Mammary epithelial cell (primary cell): ENCODE results near the gene LSM12.

Experiments
- CTCF ChIP-seq, 2 donors: IDR thresholded peaks in 1 of 2; conservative IDR thresholded peaks in 1 of 2; 2 replicates each; pipeline ENCODE4 v1.5.1; 2011 to 2012; ENCODE audit warnings: inconsistent platforms in 2 of 2, low read length in 2 of 2, mild to moderate bottlenecking in 2 of 2, control low read depth in 1 of 2, low read depth in 1 of 2; ENCODE audit not compliant: insufficient read depth in 1 of 2; ENCODE audit errors: extremely low read depth in 1 of 2
- EZH2 ChIP-seq: IDR thresholded peaks from 2 replicates; pipeline ENCODE4 v1.6.1; 2012; ENCODE audit warnings: low read length, inconsistent platforms, borderline replicate concordance

- no peak for TF ChIP-seq CTCF (conservative IDR thresholded peaks at IDR 0.05 in 1 of 2, IDR thresholded peaks at IDR 0.05 in 1 of 2; ENCODE audit: extremely low read depth in 1 of 2, insufficient read depth in 1 of 2, low read depth in 1 of 2, low read length in 2 of 2)
- no peak for TF ChIP-seq EZH2
Observed at GRCh38 chr17:44001461-44001920, 65.0 kb downstream of the LSM12 start.
